GM21529 (cell line): Measurements from ENCODE around the gene IRF9.
A peak's percentile ranks its signal among the peaks of the same experiment; 100 is the strongest.

Experiments
- ATAC-seq: cut with Tn5 transposase; IDR thresholded peaks from one replicate; pipeline ENCODE4 v1.9.1; 2021; ENCODE audit not compliant: unreplicated experiment

Gene IRF9

DNA sequence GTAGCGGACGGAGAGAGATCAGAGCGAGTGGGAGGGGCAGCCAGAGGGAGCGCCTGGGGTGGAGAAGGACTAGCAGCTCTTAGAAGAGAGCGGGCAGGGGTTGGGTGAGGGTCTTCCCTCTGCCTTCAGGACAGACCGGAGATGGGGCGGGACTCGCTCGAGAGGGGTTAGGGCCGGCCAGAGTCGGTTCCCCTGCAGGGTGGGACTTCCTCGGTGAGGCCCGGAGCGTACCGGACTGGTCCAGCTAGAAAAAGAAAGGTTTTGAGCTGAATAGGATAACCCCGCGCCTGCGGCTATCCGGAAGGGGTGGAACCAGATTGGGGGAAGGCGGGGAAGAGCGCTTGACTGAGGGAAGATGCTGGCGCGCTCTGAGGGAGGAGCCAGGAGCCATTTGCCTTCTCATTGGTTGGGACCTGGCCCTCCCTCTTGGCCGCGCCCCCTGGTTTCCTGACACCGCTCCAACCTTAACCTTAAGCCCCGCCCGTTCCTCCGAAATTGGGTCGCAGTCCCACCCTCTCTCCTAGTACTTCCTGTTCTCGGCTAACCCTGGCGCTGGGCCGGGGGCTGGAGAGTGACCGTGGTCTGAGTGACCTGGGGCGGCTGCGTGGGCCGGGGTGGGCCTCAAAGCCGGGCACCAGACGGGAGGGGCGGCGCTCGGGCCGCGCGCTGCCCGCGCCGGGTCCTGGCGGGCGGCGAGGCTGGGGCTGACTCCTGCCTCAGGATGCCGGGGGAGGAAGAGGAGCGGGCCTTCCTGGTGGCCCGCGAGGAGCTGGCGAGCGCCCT lies 13.9 kb upstream of the IRF9 start, which contains the start of gene RNF31:
TSS of gene RNF31 (plus strand) at position 521 of the 783 bp plus-strand sequence. CDS start at position 722, 201 bp downstream.
- ATAC-seq = peak; percentile 82

DNA sequence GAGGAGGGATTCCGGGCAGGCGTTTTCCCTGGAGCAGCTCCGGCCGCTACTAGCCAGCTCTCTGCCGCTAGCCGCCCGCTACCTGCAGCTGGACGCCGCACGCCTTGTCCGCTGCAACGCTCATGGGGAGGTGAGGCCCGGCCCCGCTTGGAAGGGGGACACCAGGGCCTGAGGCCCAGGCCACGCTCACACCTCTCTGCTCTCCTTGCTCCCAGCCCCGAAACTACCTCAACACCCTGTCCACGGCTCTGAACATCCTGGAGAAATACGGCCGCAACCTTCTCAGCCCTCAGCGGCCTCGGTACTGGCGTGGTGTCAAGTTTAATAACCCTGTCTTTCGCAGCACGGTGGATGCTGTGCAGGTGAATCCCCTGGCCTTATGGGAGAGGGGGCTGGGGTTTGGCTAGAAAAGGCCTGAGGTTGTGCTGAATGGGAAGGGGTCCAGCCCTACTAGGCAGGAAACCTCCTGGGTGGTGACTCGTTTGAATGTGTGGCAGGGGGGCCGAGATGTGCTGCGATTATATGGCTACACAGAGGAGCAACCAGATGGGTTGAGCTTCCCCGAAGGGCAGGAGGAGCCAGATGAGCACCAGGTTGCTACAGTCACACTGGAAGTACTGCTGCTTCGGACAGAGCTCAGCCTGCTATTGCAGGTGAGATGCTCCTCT lies 13.2 kb upstream of the IRF9 start:
- no peak for ATAC-seq

DNA sequence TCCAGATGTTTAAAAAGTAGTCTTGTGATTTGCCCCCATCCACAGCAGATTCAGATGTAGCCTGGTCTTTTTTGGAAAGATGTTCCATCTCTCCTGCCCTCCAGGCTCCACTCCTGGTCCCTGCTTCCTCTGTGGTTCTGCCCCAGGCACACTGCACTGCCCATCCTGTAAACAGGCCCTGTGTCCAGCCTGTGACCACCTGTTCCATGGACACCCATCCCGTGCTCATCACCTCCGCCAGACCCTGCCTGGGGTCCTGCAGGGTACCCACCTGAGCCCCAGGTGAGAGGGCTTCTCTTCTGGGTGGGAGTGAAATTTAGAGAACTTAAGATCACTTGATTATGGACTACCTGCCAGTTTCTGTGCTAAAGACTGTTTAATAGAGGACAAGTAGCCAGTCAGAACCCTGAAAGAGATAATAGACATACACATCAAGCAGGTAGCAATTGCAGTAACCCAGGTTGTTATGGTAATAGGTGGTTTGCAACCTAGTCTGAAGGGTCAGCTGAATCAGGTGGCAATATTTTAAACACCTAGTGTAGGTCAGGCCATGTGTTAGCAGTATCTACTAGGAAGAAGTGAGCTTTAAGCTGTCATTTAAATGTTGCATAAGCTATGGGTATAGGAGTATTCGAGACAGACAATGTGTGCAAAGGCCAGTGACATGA lies 11.6 kb upstream of the IRF9 start:
- no peak for ATAC-seq

DNA sequence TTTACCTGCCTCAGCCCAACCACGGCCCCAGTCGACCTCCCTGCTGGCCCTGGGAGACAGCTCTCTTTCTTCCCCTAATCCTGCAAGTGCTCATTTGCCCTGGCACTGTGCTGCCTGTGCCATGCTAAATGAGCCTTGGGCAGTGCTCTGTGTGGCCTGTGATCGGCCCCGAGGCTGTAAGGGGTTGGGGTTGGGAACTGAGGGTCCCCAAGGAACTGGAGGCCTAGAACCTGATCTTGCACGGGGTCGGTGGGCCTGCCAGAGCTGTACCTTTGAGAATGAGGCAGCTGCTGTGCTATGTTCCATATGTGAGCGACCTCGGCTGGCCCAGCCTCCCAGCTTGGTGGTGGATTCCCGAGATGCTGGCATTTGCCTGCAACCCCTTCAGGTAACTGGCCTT lies 11.0 kb upstream of the IRF9 start:
- no peak for ATAC-seq

DNA sequence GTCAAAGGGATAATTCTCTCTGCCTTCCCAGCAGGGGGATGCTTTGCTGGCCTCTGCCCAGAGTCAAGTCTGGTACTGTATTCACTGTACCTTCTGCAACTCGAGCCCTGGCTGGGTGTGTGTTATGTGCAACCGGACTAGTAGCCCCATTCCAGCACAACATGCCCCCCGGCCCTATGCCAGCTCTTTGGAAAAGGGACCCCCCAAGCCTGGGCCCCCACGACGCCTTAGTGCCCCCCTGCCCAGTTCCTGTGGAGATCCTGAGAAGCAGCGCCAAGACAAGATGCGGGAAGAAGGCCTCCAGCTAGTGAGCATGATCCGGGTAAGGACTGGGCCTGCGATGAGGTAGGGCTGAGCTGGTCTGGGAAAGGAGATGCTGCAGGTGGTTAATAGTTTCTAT lies 10.5 kb upstream of the IRF9 start:
- no peak for ATAC-seq

DNA sequence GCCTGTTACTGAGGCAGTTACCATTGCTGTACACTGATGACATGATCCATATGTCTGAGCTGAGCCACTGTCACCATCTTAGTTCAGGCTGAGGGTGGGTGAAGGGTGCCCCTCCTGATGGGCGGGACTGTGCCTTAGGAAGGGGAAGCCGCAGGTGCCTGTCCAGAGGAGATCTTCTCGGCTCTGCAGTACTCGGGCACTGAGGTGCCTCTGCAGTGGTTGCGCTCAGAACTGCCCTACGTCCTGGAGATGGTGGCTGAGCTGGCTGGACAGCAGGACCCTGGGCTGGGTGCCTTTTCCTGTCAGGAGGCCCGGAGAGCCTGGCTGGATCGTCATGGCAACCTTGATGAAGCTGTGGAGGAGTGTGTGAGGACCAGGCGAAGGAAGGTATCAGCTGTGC lies 10.1 kb upstream of the IRF9 start:
- no peak for ATAC-seq

DNA sequence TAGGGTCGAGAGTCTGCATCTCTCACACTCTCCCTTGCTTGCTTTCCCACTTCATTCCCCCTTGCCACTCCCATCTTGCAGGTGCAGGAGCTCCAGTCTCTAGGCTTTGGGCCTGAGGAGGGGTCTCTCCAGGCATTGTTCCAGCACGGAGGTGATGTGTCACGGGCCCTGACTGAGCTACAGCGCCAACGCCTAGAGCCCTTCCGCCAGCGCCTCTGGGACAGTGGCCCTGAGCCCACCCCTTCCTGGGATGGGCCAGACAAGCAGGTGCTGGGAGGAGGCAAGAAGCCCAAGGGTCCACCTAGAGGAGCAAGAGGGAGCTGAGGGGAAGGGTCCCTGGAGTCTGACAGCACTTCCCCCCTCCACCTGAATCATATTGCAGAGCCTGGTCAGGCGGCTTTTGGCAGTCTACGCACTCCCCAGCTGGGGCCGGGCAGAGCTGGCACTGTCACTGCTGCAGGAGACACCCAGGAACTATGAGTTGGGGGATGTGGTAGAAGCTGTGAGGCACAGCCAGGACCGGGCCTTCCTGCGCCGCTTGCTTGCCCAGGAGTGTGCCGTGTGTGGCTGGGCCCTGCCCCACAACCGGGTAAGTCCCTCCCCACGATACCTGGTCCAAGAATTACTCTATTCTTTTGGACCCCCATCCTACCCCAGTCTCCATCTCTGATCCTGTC lies 9.5 kb upstream of the IRF9 start:
- no peak for ATAC-seq

DNA sequence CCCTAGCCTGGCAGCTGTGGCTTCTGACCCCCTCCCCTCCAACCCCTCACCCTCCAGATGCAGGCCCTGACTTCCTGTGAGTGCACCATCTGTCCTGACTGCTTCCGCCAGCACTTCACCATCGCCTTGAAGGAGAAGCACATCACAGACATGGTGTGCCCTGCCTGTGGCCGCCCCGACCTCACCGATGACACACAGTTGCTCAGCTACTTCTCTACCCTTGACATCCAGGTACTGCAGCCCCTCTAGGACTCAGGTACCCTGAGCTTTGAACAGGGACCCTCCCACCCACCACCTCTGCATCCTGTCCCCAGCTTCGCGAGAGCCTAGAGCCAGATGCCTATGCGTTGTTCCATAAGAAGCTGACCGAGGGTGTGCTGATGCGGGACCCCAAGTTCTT lies 6.0 kb upstream of the IRF9 start:
- ATAC-seq = no peak

DNA sequence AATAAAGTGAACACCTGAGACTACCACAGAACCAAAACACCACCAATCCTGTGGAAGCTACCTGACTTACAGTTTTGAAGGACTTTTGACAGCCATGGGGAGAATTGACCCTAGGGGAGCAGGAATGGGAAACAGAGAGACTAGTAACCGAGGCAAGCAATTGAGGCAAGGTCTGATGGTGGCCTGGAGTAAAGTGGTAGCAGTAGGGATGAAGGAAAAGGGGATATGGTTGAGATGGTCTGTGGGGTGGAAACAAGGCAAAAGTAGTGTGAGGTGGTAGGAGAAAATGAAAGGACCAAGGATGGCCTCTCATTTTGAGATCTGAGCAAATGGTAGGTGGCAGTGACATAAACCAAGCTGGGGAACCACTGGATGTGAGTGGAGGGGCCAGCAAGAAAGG lies 4.2 kb upstream of the IRF9 start:
- ATAC-seq = no peak

DNA sequence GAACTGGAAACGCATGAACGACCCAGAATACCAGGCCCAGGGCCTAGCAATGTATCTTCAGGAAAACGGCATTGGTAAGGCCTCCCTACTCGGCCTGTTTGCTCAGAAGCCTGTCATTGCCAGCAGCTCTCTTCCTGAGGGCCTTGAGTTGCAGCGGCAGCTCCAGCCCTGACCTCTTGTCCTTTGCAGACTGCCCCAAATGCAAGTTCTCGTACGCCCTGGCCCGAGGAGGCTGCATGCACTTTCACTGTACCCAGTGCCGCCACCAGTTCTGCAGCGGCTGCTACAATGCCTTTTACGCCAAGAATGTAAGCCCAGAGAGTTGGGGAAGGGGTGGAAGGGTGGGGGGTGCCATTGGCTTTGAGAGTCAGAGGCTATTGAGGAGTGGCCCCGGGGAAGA lies 3.7 kb upstream of the IRF9 start:
- ATAC-seq = no peak

DNA sequence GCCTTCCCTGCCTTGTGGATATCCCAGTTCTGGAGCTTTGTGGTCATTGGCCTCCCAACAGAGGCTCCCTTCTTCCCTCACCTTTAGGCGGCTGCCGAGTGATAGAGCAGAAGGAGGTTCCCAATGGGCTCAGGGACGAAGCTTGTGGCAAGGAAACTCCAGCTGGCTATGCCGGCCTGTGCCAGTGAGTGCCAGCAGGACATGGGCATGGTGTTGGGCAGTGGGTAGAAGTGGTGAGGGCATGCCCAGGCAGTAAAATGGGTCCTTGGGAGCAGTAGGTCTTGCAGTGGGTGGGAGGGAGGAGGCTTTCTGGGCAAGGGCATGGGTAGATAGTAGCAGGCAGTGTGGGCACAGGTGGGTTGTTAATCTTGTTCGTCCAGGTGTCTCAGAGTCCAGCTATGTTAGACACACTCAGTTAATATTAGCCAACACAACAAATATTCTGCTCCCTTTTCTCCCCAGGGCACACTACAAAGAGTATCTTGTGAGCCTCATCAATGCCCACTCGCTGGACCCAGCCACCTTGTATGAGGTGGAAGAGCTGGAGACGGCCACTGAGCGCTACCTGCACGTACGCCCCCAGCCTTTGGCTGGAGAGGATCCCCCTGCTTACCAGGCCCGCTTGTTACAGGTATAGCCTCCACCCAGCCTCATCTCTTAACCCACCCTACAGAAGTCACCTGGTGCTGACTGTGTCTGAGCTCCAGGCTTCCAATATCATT lies 1.1 kb upstream of the IRF9 start:
- ATAC-seq = no peak

DNA sequence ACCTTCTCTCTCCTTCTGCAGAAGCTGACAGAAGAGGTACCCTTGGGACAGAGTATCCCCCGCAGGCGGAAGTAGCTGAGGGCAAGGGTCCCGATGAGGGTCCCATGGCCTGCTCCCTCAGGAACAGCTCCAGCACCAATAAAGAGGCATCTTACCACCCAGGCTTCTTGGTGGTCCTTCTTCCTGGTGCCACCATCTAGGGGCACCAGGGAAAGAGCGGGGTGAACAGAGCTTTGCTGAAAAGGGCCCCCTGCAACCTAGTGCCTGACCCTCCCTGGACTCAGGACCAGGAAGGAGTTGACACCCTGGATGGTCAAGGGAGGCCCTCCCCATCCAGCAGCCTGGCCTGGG lies 591 bp upstream of the IRF9 start:
- no peak for ATAC-seq

DNA sequence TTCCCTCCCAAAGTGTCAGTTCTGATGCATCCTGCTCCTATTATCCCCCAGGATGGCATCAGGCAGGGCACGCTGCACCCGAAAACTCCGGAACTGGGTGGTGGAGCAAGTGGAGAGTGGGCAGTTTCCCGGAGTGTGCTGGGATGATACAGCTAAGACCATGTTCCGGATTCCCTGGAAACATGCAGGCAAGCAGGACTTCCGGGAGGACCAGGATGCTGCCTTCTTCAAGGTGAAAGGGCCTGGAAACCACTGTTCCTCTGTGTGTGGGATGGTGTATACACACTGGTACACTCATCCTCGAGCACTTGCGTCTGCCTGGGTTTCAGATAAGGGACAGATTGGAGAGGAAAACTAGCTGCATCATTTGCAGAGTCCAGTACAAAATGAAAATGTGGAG lies 1.0 kb downstream of the IRF9 start:
- no peak for ATAC-seq

DNA sequence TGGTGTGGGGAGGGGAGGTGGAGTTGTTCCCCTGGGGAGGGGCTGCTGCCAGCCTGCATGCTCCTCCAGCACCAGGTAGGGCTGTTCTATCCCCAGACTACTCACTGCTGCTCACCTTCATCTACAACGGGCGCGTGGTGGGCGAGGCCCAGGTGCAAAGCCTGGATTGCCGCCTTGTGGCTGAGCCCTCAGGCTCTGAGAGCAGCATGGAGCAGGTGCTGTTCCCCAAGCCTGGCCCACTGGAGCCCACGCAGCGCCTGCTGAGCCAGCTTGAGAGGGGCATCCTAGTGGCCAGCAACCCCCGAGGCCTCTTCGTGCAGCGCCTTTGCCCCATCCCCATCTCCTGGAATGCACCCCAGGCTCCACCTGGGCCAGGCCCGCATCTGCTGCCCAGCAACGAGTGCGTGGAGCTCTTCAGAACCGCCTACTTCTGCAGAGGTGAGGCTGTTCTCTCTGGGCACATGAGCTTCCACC lies 3.5 kb downstream of the IRF9 start:
- no peak for ATAC-seq

DNA sequence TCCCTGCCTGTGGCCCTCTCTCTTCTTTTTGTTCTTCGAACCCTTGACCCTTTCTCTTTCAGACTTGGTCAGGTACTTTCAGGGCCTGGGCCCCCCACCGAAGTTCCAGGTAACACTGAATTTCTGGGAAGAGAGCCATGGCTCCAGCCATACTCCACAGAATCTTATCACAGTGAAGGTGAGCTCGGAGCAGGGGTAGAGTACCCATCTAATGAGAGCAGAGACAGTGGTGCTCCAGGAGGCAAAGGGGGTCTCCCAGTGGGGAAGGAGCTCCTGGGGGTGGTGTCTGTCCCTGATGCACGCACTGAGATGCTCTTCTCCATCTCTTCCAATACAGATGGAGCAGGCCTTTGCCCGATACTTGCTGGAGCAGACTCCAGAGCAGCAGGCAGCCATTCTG lies 4.7 kb downstream of the IRF9 start:
- ATAC-seq = no peak

DNA sequence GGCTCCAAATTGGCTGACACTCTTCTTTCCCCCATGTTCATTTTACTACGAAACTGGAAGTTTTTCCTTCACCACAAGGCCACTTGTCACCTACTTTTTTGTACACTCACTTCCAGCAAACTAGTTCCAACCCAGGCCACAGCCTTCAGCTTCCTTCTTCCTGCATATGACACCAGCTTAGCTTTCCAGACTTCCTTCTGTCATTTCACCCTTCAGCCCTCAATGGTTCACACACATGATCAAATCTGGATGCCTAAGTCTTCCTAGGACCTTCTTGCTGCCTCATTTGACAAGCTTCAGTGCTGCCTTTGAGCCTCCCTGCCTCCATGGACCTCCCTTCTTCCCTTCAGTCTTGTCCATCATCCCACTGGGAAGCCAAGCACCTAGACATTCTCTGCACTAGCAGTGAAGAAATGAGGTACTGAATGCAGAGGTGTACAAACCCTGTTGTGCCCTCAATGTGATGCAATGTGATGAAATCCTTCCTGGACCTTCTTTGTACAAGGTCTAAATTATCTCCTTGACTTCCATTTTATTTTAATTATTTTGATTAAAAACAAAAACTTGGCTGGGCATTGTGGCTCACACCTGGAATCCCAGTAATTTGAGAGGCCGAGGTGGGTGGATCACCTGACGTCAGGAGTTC lies 6.5 kb downstream of the IRF9 start:
- no peak for ATAC-seq

DNA sequence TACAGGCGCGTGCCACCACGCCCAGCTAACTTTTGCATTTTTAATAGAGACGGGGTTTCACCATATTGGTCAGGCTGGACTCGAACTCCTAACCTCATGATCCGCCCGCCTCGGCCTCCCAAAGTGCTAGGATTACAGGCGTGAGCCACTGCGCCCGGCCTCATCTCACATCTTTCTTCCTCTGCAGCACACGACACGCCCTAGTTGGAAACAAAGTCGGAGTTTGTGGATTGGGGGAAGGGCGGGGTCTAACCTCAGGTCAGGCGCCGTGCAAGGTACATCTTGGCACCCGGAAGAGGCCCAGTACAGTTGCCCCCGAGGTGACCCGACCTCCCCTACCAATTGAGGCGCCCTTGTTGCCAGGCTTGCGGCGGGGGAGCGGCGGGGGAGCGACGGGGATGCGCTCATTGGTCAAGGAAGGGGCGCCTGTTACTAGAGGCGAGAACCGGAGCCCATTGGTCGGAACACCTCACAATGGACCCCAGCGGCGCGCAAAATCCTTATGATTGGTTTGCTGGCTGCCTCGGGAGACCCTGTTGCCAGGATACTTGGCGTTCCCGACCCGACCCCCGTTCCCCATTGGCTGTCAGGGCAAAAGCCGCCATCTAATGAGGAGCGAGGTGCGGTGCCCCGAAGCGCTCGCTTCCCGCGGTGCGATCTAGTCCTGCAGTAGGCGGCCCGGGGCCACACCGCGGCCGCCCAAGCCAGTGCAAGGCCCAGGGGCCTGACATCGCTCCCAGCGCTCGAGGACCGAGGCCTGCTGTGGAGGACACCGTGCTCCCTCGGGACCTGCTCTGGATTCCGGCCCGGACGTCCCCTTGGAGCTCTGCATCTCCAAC lies 10.6 kb downstream of the IRF9 start, which contains the start of gene REC8:
TSS of gene REC8 (plus strand) at position 659 of the 839 bp plus-strand sequence. CDS start 473 bp downstream, outside the sequence.
- ATAC-seq = peak; percentile 86

DNA sequence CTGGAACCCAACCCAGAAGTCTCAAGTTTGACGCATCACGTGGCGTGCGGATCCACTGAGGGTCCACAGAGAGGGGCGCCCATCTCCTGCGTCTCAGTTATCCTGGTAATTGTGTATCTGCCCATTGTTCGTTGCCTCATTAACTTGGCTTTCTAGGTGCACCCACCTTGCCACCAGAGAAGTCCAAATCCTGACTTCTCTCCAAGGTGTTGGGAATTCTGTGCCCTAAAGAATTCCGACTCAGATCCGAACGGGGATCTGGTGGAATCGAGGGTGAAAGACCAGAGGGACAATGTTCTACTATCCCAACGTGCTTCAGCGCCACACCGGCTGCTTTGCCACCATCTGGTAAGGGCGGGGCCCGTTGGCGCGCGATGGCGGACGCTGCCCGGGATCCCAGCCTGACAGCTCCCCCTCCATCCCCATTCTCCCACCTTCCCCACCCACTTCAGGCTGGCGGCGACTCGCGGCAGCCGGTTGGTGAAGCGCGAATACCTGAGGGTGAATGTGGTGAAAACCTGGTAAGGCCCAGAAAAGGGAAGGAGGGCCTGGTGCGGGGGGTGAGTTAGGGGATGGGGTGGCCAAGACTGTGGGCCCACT lies 11.3 kb downstream of the IRF9 start:
- ATAC-seq = no peak

DNA sequence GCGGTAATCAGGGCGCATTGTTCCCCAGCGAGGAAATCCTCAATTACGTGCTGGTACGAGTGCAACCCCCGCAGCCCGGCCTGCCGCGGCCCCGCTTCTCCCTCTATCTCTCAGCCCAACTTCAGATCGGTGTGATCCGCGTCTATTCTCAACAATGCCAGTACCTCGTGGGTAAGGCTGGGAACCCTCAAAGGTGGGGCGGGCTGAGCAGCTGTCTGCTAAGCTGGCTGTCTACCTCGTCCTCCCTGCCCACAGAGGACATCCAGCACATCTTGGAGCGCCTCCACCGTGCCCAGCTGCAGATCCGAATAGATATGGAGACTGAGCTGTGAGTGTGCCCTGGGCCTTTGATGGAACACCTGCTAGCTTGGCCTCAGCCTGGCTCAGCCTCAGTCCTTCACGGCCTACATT lies 11.8 kb downstream of the IRF9 start:
- ATAC-seq = no peak
